CD4-positive, alpha-beta T cell (primary cell): ENCODE measurements around the gene ARHGAP10. TPM values are rescaled to one million over a fixed set of nuclear protein-coding genes. Genes with fewer than 3 reads are reported as not detected.

Source experiments
- ATAC-seq: fragments of 200-7000 bp; cut with Tn5 transposase; one replicate; pipeline ENCODE4 v1.10.0; 2022; ENCODE audit warnings: mild to moderate bottlenecking; ENCODE audit not compliant: poor library complexity
- CTCF ChIA-PET: fragments of 350-600 bp; sonication (Branson Sonifier 250); formaldehyde crosslinking; loops from one replicate; lab custom pipeline; 2021; ENCODE audit warnings: antibody characterized with exemption, inconsistent platforms; lab: Charles Lee
- POLR2A ChIA-PET: fragments of 350-600 bp; sonication (Branson Sonifier 250); formaldehyde crosslinking; loops from one replicate; lab custom pipeline; 2021; ENCODE audit warnings: antibody characterized with exemption, inconsistent platforms; lab: Charles Lee
- DNase-seq, 14 experiments: peaks; one replicate each; pipeline ENCODE4 v3.0.0-alpha.2; 2013 to 2020; ENCODE audit warnings: mixed read lengths in 2 of 14
- H3K27ac ChIP-seq, 2 donors: one replicate each; pipeline versions ENCODE4 v1.5.1 to v1.7.0; 2013; ENCODE audit warnings: low read length in 2 of 2, low read depth in 1 of 2, mild to moderate bottlenecking in 1 of 2
- H3K27me3 ChIP-seq, 2 experiments: 1 replicate in 1 of 2; 2 replicates in 1 of 2; pipeline versions ENCODE4 v1.6.1 to v1.7.0; 2013; ENCODE audit warnings: low read length in 2 of 2, control low read depth in 1 of 2, mild to moderate bottlenecking in 1 of 2, moderate library complexity in 1 of 2; ENCODE audit not compliant: insufficient read depth in 2 of 2, control insufficient read depth in 1 of 2
- H3K36me3 ChIP-seq: one replicate; pipeline ENCODE4 v1.6.1; 2013; ENCODE audit warnings: low read length, control low read depth; ENCODE audit not compliant: insufficient read depth
- H3K4me1 ChIP-seq: one replicate; pipeline ENCODE4 v1.6.1; 2013; ENCODE audit warnings: low read length, control low read depth; ENCODE audit not compliant: insufficient read depth
- H3K4me3 ChIP-seq: one replicate; pipeline ENCODE4 v1.5.1; 2013; ENCODE audit warnings: mild to moderate bottlenecking, low read length, moderate library complexity
- H3K9me3 ChIP-seq, 2 experiments: 1 replicate in 1 of 2; 2 replicates in 1 of 2; pipeline versions ENCODE4 v1.6.1 to v1.7.0; 2013; ENCODE audit warnings: low read length in 2 of 2, mild to moderate bottlenecking in 2 of 2, control low read depth in 1 of 2, moderate library complexity in 1 of 2; ENCODE audit not compliant: control insufficient read depth in 1 of 2, insufficient read depth in 1 of 2
- H3K27ac Mint-ChIP-seq: one replicate; pipeline ENCODE4 v1.8.0; 2020; ENCODE audit warnings: mixed read lengths
- H3K27me3 Mint-ChIP-seq: one replicate; pipeline ENCODE4 v1.8.0; 2021; ENCODE audit warnings: mixed read lengths
- H3K36me3 Mint-ChIP-seq: one replicate; pipeline ENCODE4 v1.8.0; 2021; ENCODE audit warnings: low read depth, mixed read lengths
- H3K4me1 Mint-ChIP-seq: one replicate; pipeline ENCODE4 v1.8.0; 2021; ENCODE audit warnings: low read depth, mixed read lengths
- H3K4me3 Mint-ChIP-seq: one replicate; pipeline ENCODE4 v1.8.0; 2020; ENCODE audit warnings: mild to moderate bottlenecking, mixed read lengths
- H3K9me3 Mint-ChIP-seq: one replicate; pipeline ENCODE4 v1.8.0; 2020; ENCODE audit warnings: mixed read lengths
- intact Hi-C, 2 experiments: fragments of 100-400 bp; cut with DNase I in 1 of 2; cut with micrococcal nuclease in 1 of 2; formaldehyde crosslinking; loops; one replicate each; pipeline versions ENCODE4 v1.15.1 to v1.9.0; 2023 to 2025; cut with DNase I, micrococcal nuclease
- total RNA-seq, 174 experiments: library from RNA in 2 of 174; stranded (reverse) in 2 of 174; gene quantifications; one replicate each; pipeline ENCODE4 v1.2.3 and lab custom pipeline; 2021 to 2026
- TF ChIP-seq, protein P1 (sequence below): fragments of 200-600 bp; IDR thresholded peaks from one replicate; pipeline ENCODE4 v1.8.0; 2022; ENCODE audit warnings: antibody characterized with exemption, mild to moderate bottlenecking

The ARHGAP10 gene
- total RNA-seq, 2 experiments from 2014 or later: 5.6 to 5.7 TPM

DNA sequence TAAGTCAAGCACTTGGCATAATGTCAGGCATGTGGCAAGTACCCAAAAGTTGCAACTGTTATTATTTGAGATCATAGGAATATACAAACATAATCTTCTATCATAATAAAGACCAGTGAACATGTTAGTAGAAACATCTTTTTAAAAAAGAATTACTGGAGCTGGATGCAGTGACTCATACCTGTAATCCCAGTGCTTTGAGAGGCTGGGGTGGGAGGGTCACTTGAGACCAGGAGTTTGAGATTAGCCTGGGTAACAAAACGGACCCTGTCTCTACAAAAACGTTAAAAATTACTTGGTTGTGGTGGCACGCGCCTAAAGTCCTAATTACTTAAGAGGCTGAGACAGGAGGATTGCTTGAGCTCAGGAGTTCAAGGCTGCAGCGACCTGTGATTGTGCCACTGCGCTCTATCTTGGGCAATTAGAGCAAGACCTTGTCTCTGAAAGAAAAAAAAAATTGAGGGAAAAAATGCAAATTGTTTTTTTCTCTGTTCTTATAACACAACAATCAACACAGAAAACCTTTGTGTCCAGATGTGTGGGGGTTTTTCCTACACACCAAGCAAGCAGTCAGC, 284.3 kb downstream of the ARHGAP10 start:
- H3K4me1 Mint-ChIP-seq: no peaks in the 10 kb centered on the region
- ChIA-PET POLR2A (no interaction called here), CTCF (no interaction called here)
- ATAC-seq (no peak), DNase-seq (no peak)
- intact Hi-C loops: loop anchor here in 1 of 2 experiments (10.0 kb wide), 1 partner anchor 1249 kb away; no protein-coding TSS in a partner anchor
- Histone ChIP-seq H3K27me3 (no peaks in the 10 kb centered on the region), H3K4me1 (no peaks in the 10 kb centered on the region), H3K9me3 (peaks cover 0 to 3% of the 10 kb centered on the region in 2 experiments), H3K27ac (no peak overlapping the region), H3K4me3 (no peak overlapping the region), H3K36me3 (no peaks in the 10 kb centered on the region)
- no peaks in the 10 kb centered on the region for H3K36me3 Mint-ChIP-seq
- H3K27me3 Mint-ChIP-seq: no peaks in the 10 kb centered on the region
- no peak overlapping the region for H3K4me3 Mint-ChIP-seq
- TF ChIP-seq, protein P1, sequence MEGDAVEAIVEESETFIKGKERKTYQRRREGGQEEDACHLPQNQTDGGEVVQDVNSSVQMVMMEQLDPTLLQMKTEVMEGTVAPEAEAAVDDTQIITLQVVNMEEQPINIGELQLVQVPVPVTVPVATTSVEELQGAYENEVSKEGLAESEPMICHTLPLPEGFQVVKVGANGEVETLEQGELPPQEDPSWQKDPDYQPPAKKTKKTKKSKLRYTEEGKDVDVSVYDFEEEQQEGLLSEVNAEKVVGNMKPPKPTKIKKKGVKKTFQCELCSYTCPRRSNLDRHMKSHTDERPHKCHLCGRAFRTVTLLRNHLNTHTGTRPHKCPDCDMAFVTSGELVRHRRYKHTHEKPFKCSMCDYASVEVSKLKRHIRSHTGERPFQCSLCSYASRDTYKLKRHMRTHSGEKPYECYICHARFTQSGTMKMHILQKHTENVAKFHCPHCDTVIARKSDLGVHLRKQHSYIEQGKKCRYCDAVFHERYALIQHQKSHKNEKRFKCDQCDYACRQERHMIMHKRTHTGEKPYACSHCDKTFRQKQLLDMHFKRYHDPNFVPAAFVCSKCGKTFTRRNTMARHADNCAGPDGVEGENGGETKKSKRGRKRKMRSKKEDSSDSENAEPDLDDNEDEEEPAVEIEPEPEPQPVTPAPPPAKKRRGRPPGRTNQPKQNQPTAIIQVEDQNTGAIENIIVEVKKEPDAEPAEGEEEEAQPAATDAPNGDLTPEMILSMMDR: no peak
- no peak overlapping the region for H3K27ac Mint-ChIP-seq
- H3K9me3 Mint-ChIP-seq: no peaks in the 10 kb centered on the region

DNA sequence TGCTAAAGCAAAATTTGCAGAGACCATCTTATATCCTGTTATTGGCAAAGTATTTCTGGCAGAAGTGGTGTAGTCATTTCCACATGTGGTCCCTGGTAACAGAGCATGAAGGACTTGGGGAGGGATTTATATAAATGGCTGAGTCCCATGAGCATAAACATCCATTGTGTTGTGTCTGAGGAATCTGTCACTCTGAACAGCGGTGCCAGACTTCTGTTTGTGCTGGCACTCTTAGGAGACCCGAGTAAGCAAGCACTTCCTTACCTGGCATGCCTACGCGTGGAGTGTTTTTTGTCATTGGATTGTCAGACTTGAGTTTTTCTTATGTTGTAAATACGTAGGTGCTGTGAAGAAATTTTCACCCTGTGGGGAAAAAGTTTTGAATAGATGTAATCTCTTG, 285.9 kb downstream of the ARHGAP10 start:
- H3K4me3 Mint-ChIP-seq: no peak overlapping the region
- intact Hi-C loops: loop anchor here in 1 of 2 experiments (10.0 kb wide), 1 partner anchor 1247 kb away; no protein-coding TSS in a partner anchor
- H3K27me3 Mint-ChIP-seq: no peaks in the 10 kb centered on the region
- H3K36me3 ChIP-seq: no peaks in the 10 kb centered on the region
- no peak overlapping the region for H3K27ac ChIP-seq
- no peak for DNase-seq
- ChIA-PET CTCF (interaction anchor here (0.7 kb wide), 2 partner anchors 21 to 1017 kb away, joined by 3 read pairs; no protein-coding TSS in a partner anchor), POLR2A (no interaction called here)
- no peak for ATAC-seq
- H3K4me3 ChIP-seq: no peak overlapping the region
- H3K27me3 ChIP-seq: no peaks in the 10 kb centered on the region
- no peaks in the 10 kb centered on the region for H3K4me1 Mint-ChIP-seq
- H3K9me3 Mint-ChIP-seq: no peaks in the 10 kb centered on the region
- no peaks in the 10 kb centered on the region for H3K9me3 ChIP-seq
- H3K36me3 Mint-ChIP-seq: no peaks in the 10 kb centered on the region
- H3K4me1 ChIP-seq: no peaks in the 10 kb centered on the region
- no peak overlapping the region for H3K27ac Mint-ChIP-seq
- TF ChIP-seq, protein P1: no peak

DNA sequence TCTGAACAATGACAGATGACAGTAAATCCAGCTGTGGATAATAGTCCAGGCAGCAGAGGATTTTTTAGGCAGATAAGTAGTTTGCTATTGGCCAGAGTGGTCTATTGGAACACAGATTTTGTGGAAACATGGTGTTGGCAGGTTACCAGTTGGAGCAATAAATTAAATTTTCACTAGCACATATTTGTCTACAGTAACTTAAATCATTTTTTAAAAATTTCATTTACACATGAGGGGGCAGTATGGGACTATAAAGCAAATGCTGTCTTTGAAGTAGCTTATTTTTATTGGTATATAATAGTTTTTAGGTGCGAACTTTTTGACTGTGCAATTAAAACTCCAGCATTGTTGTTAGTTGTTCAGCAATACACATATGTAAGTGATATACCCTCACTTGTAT, 289.8 kb downstream of the ARHGAP10 start:
- TF ChIP-seq, protein P1: peak; percentile 59
- no peak overlapping the region for H3K27ac Mint-ChIP-seq
- H3K9me3 ChIP-seq: no peaks in the 10 kb centered on the region
- H3K36me3 ChIP-seq: no peaks in the 10 kb centered on the region
- H3K27ac ChIP-seq: no peak overlapping the region
- no peaks in the 10 kb centered on the region for H3K27me3 Mint-ChIP-seq
- H3K36me3 Mint-ChIP-seq: no peaks in the 10 kb centered on the region
- CTCF ChIA-PET: interaction anchor here (0.7 kb wide), 1 partner anchor 13 kb away, joined by 3 read pairs; no protein-coding TSS in a partner anchor
- H3K4me1 ChIP-seq: no peaks in the 10 kb centered on the region
- DNase-seq: peak in 3 of 14 experiments; percentile 27 to 35 (median 34)
- H3K4me1 Mint-ChIP-seq: no peaks in the 10 kb centered on the region
- no peak overlapping the region for H3K4me3 ChIP-seq
- ATAC-seq: no peak
- intact Hi-C loops: loop anchor here (2.0 to 10.0 kb wide), 4 partner anchors 753 to 1241 kb away; no protein-coding TSS in a partner anchor
- POLR2A ChIA-PET: interaction anchor here (0.8 to 1.0 kb wide), 2 partner anchors 152 to 421 kb away, joined by 3 read pairs; no protein-coding TSS in a partner anchor
- H3K4me3 Mint-ChIP-seq: no peak overlapping the region
- no peaks in the 10 kb centered on the region for H3K9me3 Mint-ChIP-seq
- no peaks in the 10 kb centered on the region for H3K27me3 ChIP-seq
